GM19239 (cell line): ENCODE measurements around the gene C1orf52.

Experiments used
- DNase-seq: peaks from one replicate; pipeline ENCODE4 v3.0.0; 2011; ENCODE audit warnings: low spot score; ENCODE audit not compliant: insufficient read length
- FAIRE-seq: peaks from 2 replicates; lab custom pipeline; 2011; peaks lifted over from hg19 to GRCh38; lab: Jason Lieb, UNC

C1orf52 gene

DNA sequence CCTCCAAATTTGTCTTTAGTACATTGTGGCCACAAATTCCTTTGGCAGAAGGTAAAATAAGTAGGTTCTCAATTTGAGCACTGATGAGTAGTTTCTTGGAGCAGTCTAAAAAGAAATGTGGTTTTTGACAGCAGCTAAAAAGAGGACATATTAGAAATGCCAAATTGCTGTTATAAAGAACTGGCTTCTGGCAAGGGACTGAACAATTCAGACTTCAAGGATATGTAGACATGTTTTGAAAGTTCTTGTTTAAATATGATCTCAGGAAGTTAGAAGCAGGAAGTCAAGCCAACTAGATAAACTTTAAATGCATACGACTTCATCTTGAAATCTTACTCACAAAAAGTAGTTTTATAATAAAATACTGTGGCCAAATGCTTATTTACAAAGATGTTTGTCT lies 18.8 kb downstream of the C1orf52 start:
- no peak for FAIRE-seq
- no peak for DNase-seq

DNA sequence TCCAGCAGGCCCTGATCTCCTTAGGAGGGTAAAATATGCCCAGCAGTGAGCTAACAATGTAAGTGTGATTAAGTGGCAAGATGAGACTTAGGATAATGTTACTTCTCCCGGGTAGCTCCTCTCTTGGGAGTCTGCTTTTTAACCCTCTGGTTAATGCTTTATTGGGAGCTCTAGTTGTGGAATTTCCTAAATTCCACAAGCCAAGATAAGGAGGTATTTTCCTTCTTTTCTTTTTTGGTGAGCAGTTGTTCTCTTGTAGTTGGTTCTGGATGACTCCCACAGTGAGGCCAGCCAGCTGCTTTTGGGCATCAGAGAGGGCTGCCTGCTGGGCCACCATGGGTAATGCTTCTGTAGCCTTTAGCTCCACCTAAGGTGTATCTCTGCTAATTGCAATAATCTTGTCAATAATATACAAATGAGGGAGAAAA lies 19.3 kb downstream of the C1orf52 start:
- DNase-seq: no peak
- FAIRE-seq: no peak

DNA sequence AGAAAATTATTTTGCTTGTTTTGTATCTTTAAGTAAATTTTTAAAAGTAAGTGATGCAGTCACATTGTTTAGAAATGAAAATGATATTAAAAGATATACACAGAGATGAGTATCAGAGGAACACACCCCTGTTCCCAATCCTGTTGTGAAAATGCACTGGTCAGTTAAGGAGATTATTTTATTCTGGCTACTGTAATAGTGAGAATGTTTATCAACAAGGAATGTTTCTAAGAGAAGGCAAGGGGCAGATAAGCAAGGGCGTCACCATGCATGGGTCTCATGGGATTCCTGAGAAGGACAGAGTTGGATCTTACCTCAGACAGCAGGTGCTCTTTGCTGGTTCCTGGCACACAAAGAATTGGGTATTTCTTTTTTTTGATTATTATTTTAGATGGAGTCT lies 21.8 kb downstream of the C1orf52 start:
- FAIRE-seq: no peak
- DNase-seq: no peak

DNA sequence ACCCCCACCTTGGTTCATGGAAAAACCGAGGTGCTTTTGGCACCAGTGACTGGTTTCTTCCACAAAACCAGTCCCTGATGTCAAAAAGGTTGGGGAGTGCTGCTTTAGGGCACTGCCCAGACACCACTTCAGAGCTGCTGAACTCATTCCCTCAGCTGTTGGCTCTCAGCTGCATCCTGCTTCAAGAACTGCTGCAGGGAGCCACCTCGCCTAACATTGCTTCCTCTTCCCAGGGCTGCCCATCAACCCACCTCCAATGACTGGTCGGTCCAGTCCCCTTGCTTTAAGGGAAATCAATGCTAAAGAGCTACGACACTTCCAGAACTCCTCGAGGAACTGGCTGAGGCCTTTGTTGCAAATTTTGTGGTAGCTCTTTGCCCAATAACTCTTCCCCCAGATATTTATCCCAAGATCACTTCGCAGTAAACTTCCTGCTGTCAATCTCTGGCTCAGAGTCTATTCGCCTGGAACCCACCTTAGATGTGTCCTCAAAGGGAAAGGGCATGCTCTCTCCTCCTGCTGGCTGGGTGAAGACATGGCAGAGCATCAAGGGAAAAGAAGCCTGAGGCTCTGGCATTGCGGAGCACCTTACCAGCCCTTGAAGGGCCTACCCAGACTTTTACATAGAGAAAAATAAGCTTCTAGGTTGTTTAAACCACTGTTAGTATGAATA lies 29.0 kb downstream of the C1orf52 start:
- DNase-seq: no peak
- no peak for FAIRE-seq

DNA sequence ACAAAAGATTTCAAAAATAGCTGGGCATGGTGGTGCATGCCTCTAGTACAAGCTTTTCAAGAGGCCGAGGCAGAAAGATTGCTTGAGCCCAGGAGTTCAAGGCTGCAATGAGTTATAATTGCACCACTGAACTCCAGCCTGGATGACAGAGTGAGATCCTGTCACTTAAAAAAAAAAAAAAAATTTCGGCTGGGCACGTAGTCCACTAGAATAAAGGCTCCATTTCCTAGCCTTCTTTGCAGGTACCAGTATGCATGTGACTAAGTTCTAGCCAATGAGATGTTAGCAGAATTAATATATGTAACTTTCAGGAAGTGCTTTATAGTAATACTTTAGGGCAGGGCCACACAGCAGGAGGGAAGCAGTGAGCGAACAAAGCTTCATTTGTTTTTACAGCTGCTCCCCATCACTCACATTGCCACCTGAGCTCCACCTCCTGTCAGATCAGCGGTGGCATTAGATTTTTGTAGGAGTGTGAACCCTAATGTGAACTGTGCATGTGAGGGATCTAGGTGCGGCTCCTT lies 29.8 kb downstream of the C1orf52 start:
- DNase-seq (no peak), FAIRE-seq (no peak)

DNA sequence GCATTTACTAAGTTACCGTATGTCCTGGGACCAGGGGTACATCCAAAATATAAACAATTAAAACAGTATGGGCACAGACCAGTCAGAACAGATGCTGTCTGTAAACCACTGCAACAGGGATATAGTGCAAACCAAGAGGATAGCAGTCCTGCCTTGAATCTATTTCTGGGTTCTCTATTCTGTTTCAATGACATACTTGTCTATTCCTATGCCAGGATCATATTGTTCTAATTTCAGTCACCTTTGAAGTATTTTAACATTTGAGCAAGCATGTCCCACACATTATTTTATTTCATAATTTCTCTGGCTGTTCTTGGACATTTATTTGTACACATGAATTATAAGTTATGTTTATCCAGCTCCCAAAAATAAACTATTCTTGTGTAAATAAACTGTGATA lies 30.5 kb downstream of the C1orf52 start:
- DNase-seq (no peak), FAIRE-seq (no peak)

DNA sequence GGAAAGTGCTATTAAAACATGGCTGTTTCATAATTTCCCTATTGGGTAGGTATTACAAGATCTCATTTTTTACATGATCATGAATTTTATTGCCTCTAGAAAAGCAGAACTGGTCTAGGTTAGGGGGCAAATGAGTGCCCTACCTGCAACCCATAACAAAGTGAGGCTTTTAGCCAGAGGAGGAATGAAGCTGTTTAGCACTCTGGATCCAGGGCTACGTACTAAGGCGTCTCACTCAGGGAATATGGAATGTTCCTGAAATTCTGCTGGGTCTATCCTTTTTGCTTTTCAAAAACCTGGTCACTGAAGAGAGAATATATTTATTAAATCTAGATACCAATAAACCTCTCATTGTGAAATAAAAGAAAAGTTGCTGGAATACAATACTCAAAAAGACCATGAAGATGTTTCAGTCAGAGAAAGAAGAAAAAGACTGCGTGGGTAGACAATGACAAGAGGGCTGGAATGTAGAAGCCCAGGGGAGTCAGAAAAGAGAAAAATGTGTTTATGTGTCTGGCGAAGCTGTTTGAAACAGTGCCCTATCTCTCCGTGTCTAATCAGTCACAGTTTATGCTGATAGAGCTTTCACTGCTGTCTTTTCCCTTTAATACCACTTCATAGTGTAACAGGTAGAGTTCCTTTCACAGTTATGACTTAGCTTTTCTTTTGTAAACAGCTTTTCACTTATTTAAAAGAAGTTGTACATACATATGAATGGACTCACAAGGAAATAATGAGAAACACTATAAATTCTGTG lies 33.7 kb downstream of the C1orf52 start:
- FAIRE-seq (no peak), DNase-seq (no peak)

DNA sequence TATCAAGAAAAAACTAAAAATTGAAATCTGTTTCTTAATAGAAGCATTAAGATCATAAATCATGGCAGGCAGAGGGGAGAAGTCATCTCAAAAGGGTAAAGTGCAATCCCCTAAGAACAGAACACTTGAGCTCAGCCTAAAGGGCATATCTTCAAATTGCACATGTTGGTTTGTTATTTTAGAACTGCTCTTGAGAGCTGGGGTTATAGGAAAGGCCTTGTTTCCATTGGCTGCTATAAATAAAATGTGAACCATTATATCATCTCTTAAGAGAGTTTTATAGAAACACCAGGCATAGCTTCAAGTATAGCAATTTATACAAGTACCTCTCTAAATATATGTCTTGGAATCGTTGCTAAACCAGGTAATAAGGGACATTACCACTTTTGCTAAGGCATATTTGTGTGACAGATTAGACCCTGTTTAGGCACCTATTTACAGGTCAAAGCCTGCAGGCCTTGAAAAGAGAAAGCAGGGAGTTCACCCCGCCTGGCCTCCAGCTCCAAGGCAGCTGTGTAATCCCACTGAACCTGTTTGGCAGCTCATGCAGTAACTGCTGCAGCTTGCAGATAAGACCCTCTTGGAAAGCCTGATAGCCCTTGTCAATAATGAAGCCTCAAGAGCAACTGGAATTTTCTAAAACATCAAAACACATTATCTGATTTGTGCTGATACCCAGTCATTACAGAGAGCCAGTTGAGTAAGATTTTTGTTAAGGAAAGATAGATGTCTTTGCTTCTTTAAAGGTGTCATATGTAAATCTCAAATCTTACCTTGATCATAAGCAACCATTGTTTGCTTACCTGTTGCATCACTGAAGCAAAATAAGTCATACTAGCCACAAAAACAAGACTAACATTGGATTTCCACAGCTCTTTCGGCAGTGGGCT lies 34.5 kb downstream of the C1orf52 start:
- no peak for DNase-seq
- no peak for FAIRE-seq

DNA sequence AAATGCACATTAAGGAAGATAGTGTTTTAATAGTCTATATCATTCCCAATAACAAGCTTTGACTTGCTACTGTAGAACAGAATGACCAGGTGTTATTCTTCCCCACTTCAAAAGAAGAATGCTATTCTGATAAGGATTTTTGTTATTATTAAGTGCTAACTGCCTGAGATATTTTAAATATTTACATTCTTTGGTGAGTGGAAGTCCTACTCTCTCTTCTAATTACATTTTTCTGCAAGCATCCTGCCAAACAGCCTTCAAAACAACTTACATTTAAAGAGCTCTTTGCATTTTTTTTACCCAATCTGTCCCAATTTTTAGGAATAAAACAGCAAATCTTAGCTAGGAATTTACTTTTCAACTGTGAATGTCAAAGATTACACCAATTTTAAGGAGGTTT lies 35.2 kb downstream of the C1orf52 start:
- FAIRE-seq (no peak), DNase-seq (no peak)

DNA sequence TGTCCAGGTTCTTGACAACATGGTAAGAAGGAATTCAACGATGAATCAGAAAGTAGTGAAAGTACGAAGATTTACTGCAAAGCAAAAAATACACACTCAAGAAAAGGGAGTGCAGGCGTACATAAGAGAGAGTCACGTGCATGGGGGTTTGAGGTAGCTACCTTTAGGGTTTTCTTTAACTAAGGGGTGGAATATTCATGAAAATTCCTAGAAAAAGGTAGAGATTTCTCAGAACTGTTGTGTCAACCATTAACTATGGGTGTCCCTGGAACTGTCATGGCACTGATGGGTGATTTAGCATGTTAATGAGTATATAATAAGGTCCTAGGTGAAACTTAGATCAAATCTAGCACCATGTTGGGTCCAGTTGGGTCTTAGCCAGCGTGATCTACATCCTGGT lies 36.1 kb downstream of the C1orf52 start:
- no peak for DNase-seq
- FAIRE-seq: no peak

DNA sequence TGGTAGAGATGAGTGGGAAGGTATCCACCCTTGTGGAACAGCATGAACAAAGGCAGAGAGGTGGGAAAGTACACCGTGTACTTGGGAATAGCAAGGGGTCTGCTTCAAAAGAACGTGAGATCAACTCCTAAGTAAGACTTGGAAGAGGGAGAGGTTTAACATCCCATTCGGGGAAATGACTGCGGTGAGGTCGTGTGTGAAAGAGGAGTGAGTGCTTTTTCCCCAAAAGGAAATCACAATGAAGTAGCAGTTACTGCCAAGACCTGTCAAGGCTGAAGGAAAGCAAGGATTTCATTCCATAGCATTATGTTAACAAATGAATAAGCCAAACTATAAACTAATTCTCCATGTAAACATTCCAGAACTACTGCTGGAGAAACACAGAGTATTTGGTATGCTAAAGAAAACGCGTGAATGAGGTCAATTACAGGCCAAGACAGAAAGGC lies 38.7 kb downstream of the C1orf52 start:
- DNase-seq (no peak), FAIRE-seq (no peak)

DNA sequence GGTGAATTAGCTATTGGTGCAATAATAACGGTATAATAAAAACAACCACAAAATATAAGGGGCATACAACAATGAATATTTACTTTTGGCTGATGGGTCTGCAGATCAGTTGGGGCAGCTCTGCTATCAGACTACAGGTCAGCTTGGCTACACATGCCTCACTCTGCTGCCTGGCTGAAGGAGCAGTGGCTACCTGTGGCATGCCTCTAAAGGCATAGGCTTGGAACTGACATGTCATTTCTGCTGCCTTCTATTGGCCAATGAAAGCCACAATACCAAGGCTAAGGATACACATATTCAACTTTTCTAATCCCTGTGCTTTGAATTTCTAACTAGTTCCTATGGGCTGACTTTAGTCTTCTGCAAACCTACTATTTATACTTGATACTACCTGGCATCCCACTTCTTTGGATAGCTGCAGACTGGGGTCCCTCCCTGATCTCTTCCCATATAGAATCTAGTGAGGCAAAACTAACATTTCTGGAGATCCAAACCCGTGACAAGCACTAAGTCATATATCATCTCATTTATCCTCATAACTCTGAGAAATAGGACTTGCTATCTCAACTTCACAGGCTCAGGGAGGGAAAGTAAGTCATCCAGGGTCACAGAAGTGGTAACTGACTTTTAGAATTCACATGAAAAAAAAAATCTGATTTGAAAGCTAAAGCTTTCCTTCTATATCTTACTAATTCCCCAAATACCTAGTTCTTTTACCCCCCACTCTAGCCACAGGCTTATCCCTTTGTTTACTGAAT lies 39.4 kb downstream of the C1orf52 start:
- DNase-seq (no peak), FAIRE-seq (no peak)

DNA sequence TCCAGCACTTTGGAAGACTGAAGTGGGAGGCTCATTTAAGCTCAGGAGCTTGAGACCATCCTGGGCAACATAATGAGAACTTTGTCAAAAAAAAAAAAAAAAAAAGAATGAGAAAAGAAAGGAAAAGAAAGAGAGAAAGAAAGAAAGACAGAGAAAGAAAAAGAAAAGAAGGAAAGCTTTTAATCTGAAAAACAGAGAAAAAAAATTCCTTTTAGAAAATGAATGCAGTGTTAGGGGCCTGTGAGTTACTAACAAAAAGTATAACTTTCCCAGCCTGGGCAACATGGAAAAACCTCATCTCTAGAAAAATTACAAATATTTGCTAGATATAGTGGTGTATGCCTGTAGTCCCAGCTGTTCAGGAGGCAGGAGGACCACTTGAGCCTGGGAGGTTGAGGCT lies 42.8 kb downstream of the C1orf52 start:
- FAIRE-seq (no peak), DNase-seq (no peak)

DNA sequence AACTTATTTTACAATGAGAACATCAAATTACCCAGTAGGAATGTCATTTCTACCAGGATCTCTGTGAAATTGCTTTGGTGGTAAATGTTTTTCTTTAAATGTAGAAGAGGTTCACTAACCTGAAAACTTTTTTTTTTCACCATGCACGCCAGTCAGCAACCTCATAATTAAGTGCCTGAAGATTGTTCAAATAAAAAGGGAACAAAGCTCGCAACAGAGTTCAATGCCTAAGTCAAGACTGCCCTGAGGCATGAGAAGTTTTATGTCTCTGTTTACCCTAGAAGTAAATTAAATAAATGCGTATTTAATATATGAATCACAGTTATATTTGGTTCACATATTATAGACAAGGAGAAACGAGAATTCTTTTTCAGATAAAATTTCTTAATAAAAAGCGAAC lies 44.8 kb downstream of the C1orf52 start:
- FAIRE-seq: no peak

DNA sequence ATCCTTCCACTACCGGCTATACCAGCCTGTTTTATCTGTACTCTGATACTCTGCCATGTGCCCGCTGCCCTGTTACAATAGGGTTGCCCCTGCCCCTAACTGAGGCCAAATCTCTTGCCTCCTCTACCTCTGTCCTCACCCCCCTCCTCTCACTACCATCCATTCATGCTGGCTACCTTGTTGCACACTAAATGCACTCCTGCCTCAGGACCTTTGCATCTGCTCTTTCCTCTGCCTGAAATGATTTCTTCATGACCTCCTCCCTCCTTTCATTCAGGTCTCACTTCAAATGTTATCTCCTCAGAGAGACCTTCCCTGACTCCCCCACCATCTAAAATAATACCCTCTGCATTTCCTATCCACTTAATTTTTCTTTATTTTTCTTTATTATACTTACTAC lies 51.0 kb downstream of the C1orf52 start:
- DNase-seq (no peak), FAIRE-seq (no peak)

More for the DNA sequence above, 44.8 kb downstream of the C1orf52 start:
- DNase-seq: no peak

DNA sequence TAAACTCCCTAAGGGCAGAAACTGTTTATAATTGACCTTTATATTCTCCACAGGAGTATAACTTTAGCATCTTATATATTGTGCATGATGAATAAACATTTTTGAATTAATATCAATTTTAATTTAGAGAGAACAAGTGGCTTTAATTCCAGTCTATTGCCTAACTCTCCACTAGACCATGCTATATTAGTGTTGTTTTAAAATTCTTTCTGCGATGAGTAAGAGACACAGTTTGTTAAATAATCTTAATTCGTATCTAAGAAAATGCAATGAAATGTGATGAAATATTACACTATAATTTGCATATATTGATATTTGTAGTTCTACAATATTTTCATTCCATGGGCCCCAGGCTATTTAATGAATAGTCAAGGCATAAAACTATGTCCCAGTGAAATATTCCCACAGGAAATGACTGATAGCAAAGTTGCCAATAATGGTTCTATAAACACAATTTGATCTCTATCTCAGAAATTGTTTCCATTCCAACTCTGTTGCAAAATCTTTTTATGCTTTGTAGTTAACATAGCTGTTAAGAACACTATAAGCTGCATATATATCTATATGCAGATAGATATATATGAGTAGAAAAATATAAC lies 55.8 kb downstream of the C1orf52 start:
- FAIRE-seq: no peak
- DNase-seq: no peak

DNA sequence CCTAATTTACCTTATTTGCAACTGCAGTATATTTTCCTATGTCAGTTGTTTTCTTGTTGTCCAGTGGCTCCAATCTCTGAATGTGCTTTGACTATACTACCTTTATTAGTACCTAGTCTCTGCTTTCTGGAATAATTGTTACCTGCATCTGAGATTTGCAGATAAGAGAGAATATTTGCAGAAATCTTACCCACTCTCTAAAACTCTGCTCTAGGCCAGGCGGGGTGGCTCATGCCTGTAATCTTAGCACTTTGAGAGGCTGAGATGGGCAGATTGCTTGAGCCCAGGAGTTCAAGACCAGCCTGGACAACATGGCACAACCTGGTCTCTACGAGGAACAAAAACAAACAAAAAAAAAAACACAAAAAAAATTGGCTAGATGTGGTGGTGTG lies 56.6 kb downstream of the C1orf52 start:
- no peak for DNase-seq
- no peak for FAIRE-seq

DNA sequence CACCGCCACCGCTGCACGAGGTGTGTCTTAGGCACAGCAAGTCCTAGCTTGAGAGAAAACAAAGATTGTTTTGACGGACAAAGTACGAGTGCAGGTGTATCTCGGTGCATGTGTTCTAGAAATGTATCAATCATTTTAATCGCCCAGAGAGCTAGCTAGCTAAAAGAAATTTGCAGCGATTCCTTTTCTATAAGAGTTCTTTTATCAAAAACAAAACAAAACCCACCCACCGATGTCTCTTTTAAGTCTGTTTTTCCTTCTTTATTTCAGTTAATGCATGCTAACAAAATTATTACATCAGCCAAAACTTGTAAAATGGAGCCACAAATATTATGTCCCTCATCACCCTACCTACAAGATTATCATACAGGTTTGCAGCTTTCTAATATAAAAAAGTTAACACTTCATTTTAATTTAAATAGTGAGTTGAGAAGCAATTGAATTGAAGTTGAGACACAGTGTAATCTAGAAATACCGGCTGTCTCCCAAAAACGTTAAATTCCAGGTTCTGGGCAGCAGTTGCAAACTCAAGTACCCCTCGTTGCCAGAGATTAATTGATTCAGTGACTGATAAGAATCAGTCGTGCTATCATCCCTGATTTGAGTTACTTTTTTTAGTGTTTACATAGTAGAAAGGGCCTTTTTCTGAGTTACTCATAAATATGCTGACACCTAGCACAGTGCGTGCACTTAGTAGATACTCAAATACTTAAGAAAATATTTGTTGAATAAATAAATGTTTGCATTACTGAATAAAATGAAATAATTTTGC lies 57.2 kb downstream of the C1orf52 start:
- no peak for DNase-seq
- no peak for FAIRE-seq
